Nephron progenitor cell (in vitro differentiated cells): ENCODE measurements around the gene P3H1.

Experiments
- DNase-seq: peaks from one replicate; pipeline ENCODE4 v3.0.0; 2021
- H3K27ac Mint-ChIP-seq: 2 replicates; pipeline ENCODE4 v1.8.0; 2021; ENCODE audit warnings: mild to moderate bottlenecking, moderate library complexity, mixed read lengths
- H3K27me3 Mint-ChIP-seq: 2 replicates; pipeline ENCODE4 v1.8.0; 2021; ENCODE audit warnings: mild to moderate bottlenecking, low read depth, mixed read lengths; ENCODE audit not compliant: poor library complexity
- H3K36me3 Mint-ChIP-seq: 2 replicates; pipeline ENCODE4 v1.8.0; 2021; ENCODE audit warnings: low read depth, mixed read lengths
- H3K4me1 Mint-ChIP-seq: 2 replicates; pipeline ENCODE4 v1.8.0; 2021; ENCODE audit warnings: mixed read lengths
- H3K4me3 Mint-ChIP-seq: 2 replicates; pipeline ENCODE4 v1.8.0; 2021; ENCODE audit warnings: mild to moderate bottlenecking, moderate library complexity, mixed read lengths
- H3K9me3 Mint-ChIP-seq: 2 replicates; pipeline ENCODE4 v1.8.0; 2021; ENCODE audit warnings: mild to moderate bottlenecking, moderate library complexity, mixed read lengths
- CTCF ChIP-seq: fragments of 200-600 bp; sonication (generic); IDR thresholded peaks from 2 replicates; pipeline ENCODE4 v1.5.0; 2021; ENCODE audit warnings: antibody characterized with exemption

Gene P3H1

GRCh38 chr1:42767510-42768000, 727 bp upstream of the P3H1 start:
- Mint-ChIP-seq H3K36me3 (peaks cover 29% of the 10 kb centered on the region), H3K27ac (no peak overlapping the region), H3K9me3 (no peaks in the 10 kb centered on the region), H3K4me1 (peaks cover 29% of the 10 kb centered on the region), H3K27me3 (no peaks in the 10 kb centered on the region), H3K4me3 (no peak overlapping the region)
- no peak for TF ChIP-seq CTCF
- DNase-seq, result no peak

GRCh38 chr1:42765832-42766740, 742 bp downstream of the P3H1 start:
- H3K4me3 Mint-ChIP-seq, result no peak overlapping the region
- DNase-seq, result peak; percentile 61
- no peaks in the 10 kb centered on the region for H3K9me3 Mint-ChIP-seq
- H3K36me3 Mint-ChIP-seq, result peaks cover 34% of the 10 kb centered on the region
- peak; percentile 45 for TF ChIP-seq CTCF
- no peak overlapping the region for H3K27ac Mint-ChIP-seq
- no peaks in the 10 kb centered on the region for H3K27me3 Mint-ChIP-seq
- H3K4me1 Mint-ChIP-seq, result peaks cover 26% of the 10 kb centered on the region

GRCh38 chr1:42765269-42765668, 1.6 kb downstream of the P3H1 start:
- no peaks in the 10 kb centered on the region for H3K9me3 Mint-ChIP-seq
- H3K4me3 Mint-ChIP-seq, result no peak overlapping the region
- peaks cover 28% of the 10 kb centered on the region for H3K36me3 Mint-ChIP-seq
- H3K27me3 Mint-ChIP-seq, result no peaks in the 10 kb centered on the region
- peaks cover 20% of the 10 kb centered on the region for H3K4me1 Mint-ChIP-seq
- H3K27ac Mint-ChIP-seq, result no peak overlapping the region
- DNase-seq, result no peak
- TF ChIP-seq CTCF, result no peak

GRCh38 chr1:42762269-42762668, 4.6 kb downstream of the P3H1 start:
- H3K27ac Mint-ChIP-seq, result no peak overlapping the region

GRCh38 chr1:42761567-42761966, 5.3 kb downstream of the P3H1 start:
- no peaks in the 10 kb centered on the region for H3K27me3 Mint-ChIP-seq
- no peaks in the 10 kb centered on the region for H3K9me3 Mint-ChIP-seq
- TF ChIP-seq CTCF, result no peak
- no peak for DNase-seq
- peaks cover 10% of the 10 kb centered on the region for H3K4me1 Mint-ChIP-seq
- H3K36me3 Mint-ChIP-seq, result peaks cover 26% of the 10 kb centered on the region
- no peak overlapping the region for H3K27ac Mint-ChIP-seq
- no peak overlapping the region for H3K4me3 Mint-ChIP-seq

More at GRCh38 chr1:42762269-42762668, 4.6 kb downstream of the P3H1 start:
- DNase-seq, result no peak
- no peak for TF ChIP-seq CTCF
- Mint-ChIP-seq H3K36me3 (peaks cover 19% of the 10 kb centered on the region), H3K4me1 (peaks cover 6% of the 10 kb centered on the region), H3K4me3 (no peak overlapping the region), H3K27me3 (no peaks in the 10 kb centered on the region), H3K9me3 (no peaks in the 10 kb centered on the region)
